K562 (cell line): ENCODE data around the gene GSDME.

ENCODE experiments used
- MAFF ChIP-seq: IDR thresholded peaks from 2 replicates; pipeline ENCODE4 v1.6.1; 2012; ENCODE audit warnings: low read length, improper control_type of control experiment
- TF ChIP-seq, protein P1 (sequence below), 3 experiments: IDR thresholded peaks in 2 of 3; conservative IDR thresholded peaks in 1 of 3; 2 replicates each; pipeline ENCODE4 v1.5.1; 2011 to 2012; ENCODE audit warnings: low read length in 3 of 3, mild to moderate bottlenecking in 3 of 3, control low read depth in 2 of 3, improper control_type of control experiment in 1 of 3, inconsistent platforms in 1 of 3, low read depth in 1 of 3, mixed read lengths in 1 of 3, moderate library complexity in 1 of 3; ENCODE audit not compliant: insufficient read depth in 2 of 3
- TF ChIP-seq, protein P2 (sequence below): sonication (generic); formaldehyde crosslinking; IDR thresholded peaks from 2 replicates; pipeline ENCODE4 v1.8.1; 2023; ENCODE audit warnings: mild to moderate bottlenecking, missing genetic modification reagents
- TF ChIP-seq, protein P3 (sequence below): fragments of 250-450 bp; sonication (Bioruptor Pico); IDR thresholded peaks from 2 replicates; pipeline ENCODE4 v1.4.0; 2020; ENCODE audit warnings: mild to moderate bottlenecking, moderate library complexity

DNA sequence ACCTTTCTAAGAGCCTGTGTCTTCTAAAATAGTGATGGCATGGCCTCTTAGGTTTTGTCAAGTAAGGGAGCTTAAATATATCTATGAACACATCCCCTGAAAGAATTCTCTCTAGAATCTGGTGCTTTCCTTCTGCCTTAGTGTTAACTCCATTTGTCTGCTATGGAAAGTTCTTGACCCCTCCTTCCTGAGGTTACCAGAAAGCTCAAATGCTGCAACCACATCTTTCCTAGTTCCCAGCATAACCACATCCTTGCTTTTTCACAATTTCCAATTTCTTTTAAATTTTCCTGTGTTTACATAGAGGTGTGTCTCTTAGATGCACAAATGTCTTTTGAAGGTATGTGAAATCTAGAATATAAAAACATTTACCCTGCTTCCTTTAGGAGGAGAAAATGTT, 16.4 kb upstream of the GSDME start:
- no peak for TF ChIP-seq MAFF
- TF ChIP-seq, protein P1, sequence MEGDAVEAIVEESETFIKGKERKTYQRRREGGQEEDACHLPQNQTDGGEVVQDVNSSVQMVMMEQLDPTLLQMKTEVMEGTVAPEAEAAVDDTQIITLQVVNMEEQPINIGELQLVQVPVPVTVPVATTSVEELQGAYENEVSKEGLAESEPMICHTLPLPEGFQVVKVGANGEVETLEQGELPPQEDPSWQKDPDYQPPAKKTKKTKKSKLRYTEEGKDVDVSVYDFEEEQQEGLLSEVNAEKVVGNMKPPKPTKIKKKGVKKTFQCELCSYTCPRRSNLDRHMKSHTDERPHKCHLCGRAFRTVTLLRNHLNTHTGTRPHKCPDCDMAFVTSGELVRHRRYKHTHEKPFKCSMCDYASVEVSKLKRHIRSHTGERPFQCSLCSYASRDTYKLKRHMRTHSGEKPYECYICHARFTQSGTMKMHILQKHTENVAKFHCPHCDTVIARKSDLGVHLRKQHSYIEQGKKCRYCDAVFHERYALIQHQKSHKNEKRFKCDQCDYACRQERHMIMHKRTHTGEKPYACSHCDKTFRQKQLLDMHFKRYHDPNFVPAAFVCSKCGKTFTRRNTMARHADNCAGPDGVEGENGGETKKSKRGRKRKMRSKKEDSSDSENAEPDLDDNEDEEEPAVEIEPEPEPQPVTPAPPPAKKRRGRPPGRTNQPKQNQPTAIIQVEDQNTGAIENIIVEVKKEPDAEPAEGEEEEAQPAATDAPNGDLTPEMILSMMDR (IDR thresholded peaks at IDR 0.05 in 2 of 3, conservative IDR thresholded peaks at IDR 0.05 in 1 of 3; ENCODE audit: insufficient read depth in 2 of 3, low read depth in 1 of 3, low read length in 3 of 3): no peak
- TF ChIP-seq, protein P2, sequence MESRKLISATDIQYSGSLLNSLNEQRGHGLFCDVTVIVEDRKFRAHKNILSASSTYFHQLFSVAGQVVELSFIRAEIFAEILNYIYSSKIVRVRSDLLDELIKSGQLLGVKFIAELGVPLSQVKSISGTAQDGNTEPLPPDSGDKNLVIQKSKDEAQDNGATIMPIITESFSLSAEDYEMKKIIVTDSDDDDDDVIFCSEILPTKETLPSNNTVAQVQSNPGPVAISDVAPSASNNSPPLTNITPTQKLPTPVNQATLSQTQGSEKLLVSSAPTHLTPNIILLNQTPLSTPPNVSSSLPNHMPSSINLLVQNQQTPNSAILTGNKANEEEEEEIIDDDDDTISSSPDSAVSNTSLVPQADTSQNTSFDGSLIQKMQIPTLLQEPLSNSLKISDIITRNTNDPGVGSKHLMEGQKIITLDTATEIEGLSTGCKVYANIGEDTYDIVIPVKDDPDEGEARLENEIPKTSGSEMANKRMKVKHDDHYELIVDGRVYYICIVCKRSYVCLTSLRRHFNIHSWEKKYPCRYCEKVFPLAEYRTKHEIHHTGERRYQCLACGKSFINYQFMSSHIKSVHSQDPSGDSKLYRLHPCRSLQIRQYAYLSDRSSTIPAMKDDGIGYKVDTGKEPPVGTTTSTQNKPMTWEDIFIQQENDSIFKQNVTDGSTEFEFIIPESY (CRISPR knock-in tag): no peak
- TF ChIP-seq, protein P3, sequence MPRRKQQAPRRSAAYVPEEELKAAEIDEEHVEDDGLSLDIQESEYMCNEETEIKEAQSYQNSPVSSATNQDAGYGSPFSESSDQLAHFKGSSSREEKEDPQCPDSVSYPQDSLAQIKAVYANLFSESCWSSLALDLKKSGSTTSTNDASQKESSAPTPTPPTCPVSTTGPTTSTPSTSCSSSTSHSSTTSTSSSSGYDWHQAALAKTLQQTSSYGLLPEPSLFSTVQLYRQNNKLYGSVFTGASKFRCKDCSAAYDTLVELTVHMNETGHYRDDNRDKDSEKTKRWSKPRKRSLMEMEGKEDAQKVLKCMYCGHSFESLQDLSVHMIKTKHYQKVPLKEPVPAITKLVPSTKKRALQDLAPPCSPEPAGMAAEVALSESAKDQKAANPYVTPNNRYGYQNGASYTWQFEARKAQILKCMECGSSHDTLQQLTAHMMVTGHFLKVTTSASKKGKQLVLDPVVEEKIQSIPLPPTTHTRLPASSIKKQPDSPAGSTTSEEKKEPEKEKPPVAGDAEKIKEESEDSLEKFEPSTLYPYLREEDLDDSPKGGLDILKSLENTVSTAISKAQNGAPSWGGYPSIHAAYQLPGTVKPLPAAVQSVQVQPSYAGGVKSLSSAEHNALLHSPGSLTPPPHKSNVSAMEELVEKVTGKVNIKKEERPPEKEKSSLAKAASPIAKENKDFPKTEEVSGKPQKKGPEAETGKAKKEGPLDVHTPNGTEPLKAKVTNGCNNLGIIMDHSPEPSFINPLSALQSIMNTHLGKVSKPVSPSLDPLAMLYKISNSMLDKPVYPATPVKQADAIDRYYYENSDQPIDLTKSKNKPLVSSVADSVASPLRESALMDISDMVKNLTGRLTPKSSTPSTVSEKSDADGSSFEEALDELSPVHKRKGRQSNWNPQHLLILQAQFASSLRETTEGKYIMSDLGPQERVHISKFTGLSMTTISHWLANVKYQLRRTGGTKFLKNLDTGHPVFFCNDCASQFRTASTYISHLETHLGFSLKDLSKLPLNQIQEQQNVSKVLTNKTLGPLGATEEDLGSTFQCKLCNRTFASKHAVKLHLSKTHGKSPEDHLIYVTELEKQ (CRISPR knock-in tag): no peak
